HEK293 (cell line): ENCODE measurements around the gene MTERF4.

Experiments used
- CTCF ChIA-PET: fragments of 350-600 bp; formaldehyde crosslinking; extraction: SDS; loops from one replicate; lab custom pipeline; 2021; ENCODE audit warnings: antibody characterized with exemption; lab: Yijun Ruan, JAX
- POLR2A ChIA-PET: fragments of 300-600 bp; formaldehyde crosslinking; extraction: SDS; loops from one replicate; lab custom pipeline; 2020; ENCODE audit warnings: antibody characterized with exemption, inconsistent platforms; lab: Yijun Ruan, JAX
- H3K27ac ChIP-seq: fragments of 200-500 bp; sonication (Bioruptor generic); 2 replicates; pipeline ENCODE4 v1.5.1; 2014; ENCODE audit warnings: low read depth, low read length, control low read depth, inconsistent platforms; ENCODE audit errors: extremely low read depth
- H3K36me3 ChIP-seq, 2 experiments: fragments of 200-500 bp in 1 of 2; sonication (Bioruptor generic) in 1 of 2; 1 replicate in 1 of 2; 2 replicates in 1 of 2; pipeline ENCODE4 v1.5.1; 2014 to 2017; ENCODE audit warnings: inconsistent platforms in 2 of 2, low read length in 2 of 2; ENCODE audit not compliant: control insufficient read depth in 2 of 2, insufficient read depth in 1 of 2
- H3K4me1 ChIP-seq: fragments of 200-500 bp; sonication (Bioruptor generic); 2 replicates; pipeline ENCODE4 v1.5.1; 2014; ENCODE audit warnings: mild to moderate bottlenecking, low read length, inconsistent platforms; ENCODE audit not compliant: control insufficient read depth, insufficient read depth
- H3K4me3 ChIP-seq: 2 replicates; pipeline ENCODE4 v1.5.1; 2011; ENCODE audit warnings: low read depth, mild to moderate bottlenecking, control low read depth, low read length, moderate library complexity
- H3K9me3 ChIP-seq: fragments of 200-500 bp; sonication (Bioruptor generic); 2 replicates; pipeline ENCODE4 v1.5.1; 2014; ENCODE audit warnings: low read depth, low read length, inconsistent platforms; ENCODE audit not compliant: control insufficient read depth, insufficient read depth
- BCL6B ChIP-seq: fragments of 450-650 bp; formaldehyde crosslinking; IDR thresholded peaks from 2 replicates; pipeline ENCODE4 v1.5.1; 2017; ENCODE audit warnings: missing biosample characterization, missing genetic modification characterization
- GFI1B ChIP-seq: fragments of 450-650 bp; formaldehyde crosslinking; IDR thresholded peaks from 2 replicates; pipeline ENCODE4 v1.5.1; 2016; ENCODE audit warnings: missing biosample characterization, missing genetic modification characterization
- KLF10 ChIP-seq: fragments of 450-650 bp; IDR thresholded peaks from 2 replicates; pipeline ENCODE4 v1.5.1; 2018; ENCODE audit warnings: missing biosample characterization, mild to moderate bottlenecking, missing genetic modification characterization
- KLF16 ChIP-seq: fragments of 450-650 bp; formaldehyde crosslinking; IDR thresholded peaks from 2 replicates; pipeline ENCODE4 v1.5.1; 2017; ENCODE audit warnings: missing biosample characterization, missing genetic modification characterization
- SP7 ChIP-seq: fragments of 450-650 bp; formaldehyde crosslinking; IDR thresholded peaks from 2 replicates; pipeline ENCODE4 v1.5.1; 2016; ENCODE audit warnings: missing biosample characterization, missing genetic modification characterization
- TCF7L2 ChIP-seq: IDR thresholded peaks from 2 replicates; pipeline ENCODE4 v1.6.1; 2011; ENCODE audit warnings: low read depth, mild to moderate bottlenecking, inconsistent platforms, low read length, moderate library complexity, borderline replicate concordance
- WT1 ChIP-seq: fragments of 450-650 bp; formaldehyde crosslinking; IDR thresholded peaks from 2 replicates; pipeline ENCODE4 v1.5.1; 2016; ENCODE audit warnings: missing biosample characterization, missing genetic modification characterization
- ZBTB11 ChIP-seq: fragments of 450-650 bp; formaldehyde crosslinking; conservative IDR thresholded peaks from 2 replicates; pipeline ENCODE4 v1.5.1; 2016; ENCODE audit warnings: low read depth, missing biosample characterization, missing genetic modification characterization
- ZBTB17 ChIP-seq: fragments of 450-650 bp; formaldehyde crosslinking; IDR thresholded peaks from 2 replicates; pipeline ENCODE4 v1.5.1; 2016; ENCODE audit warnings: missing biosample characterization, missing genetic modification characterization
- ZEB2 ChIP-seq: fragments of 450-650 bp; formaldehyde crosslinking; IDR thresholded peaks from 2 replicates; pipeline ENCODE4 v1.5.1; 2016; ENCODE audit warnings: missing biosample characterization, missing genetic modification characterization
- ZNF223 ChIP-seq: fragments of 450-650 bp; formaldehyde crosslinking; IDR thresholded peaks from 2 replicates; pipeline ENCODE4 v1.5.1; 2016; ENCODE audit warnings: missing biosample characterization, missing genetic modification characterization
- ZNF341 ChIP-seq: fragments of 450-650 bp; formaldehyde crosslinking; IDR thresholded peaks from 2 replicates; pipeline ENCODE4; 2016; ENCODE audit warnings: low read depth, missing biosample characterization, missing genetic modification characterization
- ZNF350 ChIP-seq: fragments of 450-650 bp; formaldehyde crosslinking; IDR thresholded peaks from 2 replicates; pipeline ENCODE4 v1.5.0; 2017; ENCODE audit warnings: missing biosample characterization, mild to moderate bottlenecking, missing genetic modification characterization
- ZNF558 ChIP-seq: fragments of 450-650 bp; formaldehyde crosslinking; IDR thresholded peaks from 2 replicates; pipeline ENCODE4 v1.5.1; 2016; ENCODE audit warnings: missing biosample characterization, missing genetic modification characterization
- ZNF560 ChIP-seq: fragments of 450-650 bp; formaldehyde crosslinking; IDR thresholded peaks from 2 replicates; pipeline ENCODE4 v1.5.1; 2017; ENCODE audit warnings: missing biosample characterization, missing genetic modification characterization, borderline replicate concordance
- ZNF596 ChIP-seq: fragments of 450-650 bp; IDR thresholded peaks from 2 replicates; pipeline ENCODE4 v1.5.0; 2018; ENCODE audit warnings: missing biosample characterization, mild to moderate bottlenecking, missing genetic modification characterization, moderate library complexity
- ZNF658 ChIP-seq: fragments of 450-650 bp; formaldehyde crosslinking; IDR thresholded peaks from 2 replicates; pipeline ENCODE4; 2016; ENCODE audit warnings: missing biosample characterization, missing genetic modification characterization
- ZNF701 ChIP-seq: fragments of 450-650 bp; formaldehyde crosslinking; IDR thresholded peaks from 2 replicates; pipeline ENCODE4 v1.5.1; 2016; ENCODE audit warnings: missing biosample characterization, missing genetic modification characterization
- ZNF776 ChIP-seq: fragments of 450-650 bp; formaldehyde crosslinking; IDR thresholded peaks from 2 replicates; pipeline ENCODE4 v1.5.0; 2017; ENCODE audit warnings: missing biosample characterization, missing genetic modification characterization, borderline replicate concordance
- TF ChIP-seq, protein P1 (sequence below): fragments of 450-650 bp; formaldehyde crosslinking; IDR thresholded peaks from 2 replicates; pipeline ENCODE4 v1.5.1; 2016; ENCODE audit warnings: missing biosample characterization, missing genetic modification characterization
- TF ChIP-seq, protein P2 (sequence below): fragments of 450-650 bp; formaldehyde crosslinking; IDR thresholded peaks from 2 replicates; pipeline ENCODE4 v1.5.1; 2017; ENCODE audit warnings: missing biosample characterization, missing genetic modification characterization
- TF ChIP-seq, protein P3 (sequence below): fragments of 450-650 bp; formaldehyde crosslinking; IDR thresholded peaks from 2 replicates; pipeline ENCODE4 v1.5.1; 2016; ENCODE audit warnings: missing biosample characterization, missing genetic modification characterization
- TF ChIP-seq, protein P4 (sequence below): fragments of 450-650 bp; formaldehyde crosslinking; IDR thresholded peaks from 2 replicates; pipeline ENCODE4 v1.5.1; 2016; ENCODE audit warnings: missing biosample characterization, missing genetic modification characterization

The MTERF4 gene

DNA sequence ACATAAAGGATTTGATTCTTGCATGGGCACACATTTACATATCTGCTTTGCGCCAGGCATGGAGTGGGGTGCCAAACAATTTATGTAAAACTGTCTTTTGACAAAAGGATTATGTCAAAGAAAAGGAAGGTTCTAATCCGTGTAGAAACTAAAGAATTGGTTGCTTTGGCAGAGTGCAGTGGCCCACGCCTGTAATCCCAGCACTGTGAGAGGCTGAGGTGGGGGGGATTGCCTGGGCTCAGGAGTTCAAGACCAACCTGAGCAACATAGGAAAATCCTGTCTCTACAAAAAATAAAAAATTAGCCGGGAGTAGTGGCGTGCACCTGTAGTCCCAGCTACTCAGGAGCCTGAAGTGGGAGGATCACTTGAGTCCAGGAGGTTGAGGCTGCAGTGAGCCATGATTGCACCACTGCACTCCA is 1.1 kb upstream of the MTERF4 start:
- CTCF ChIA-PET: no interaction called here
- no peak for TF ChIP-seq ZNF341 (tag by site-specific recombination)
- TF ChIP-seq WT1: no peak
- TF ChIP-seq ZEB2: no peak
- no peak for TF ChIP-seq GFI1B
- no peak for TF ChIP-seq KLF10 (tag by site-specific recombination)
- TF ChIP-seq ZNF701 (tag by site-specific recombination): no peak
- no peak for TF ChIP-seq BCL6B (tag by site-specific recombination)
- Histone ChIP-seq H3K27ac (peak overlapping the region; percentile 73; the same call in 1 of the 2 replicates), H3K9me3 (no peaks in the 10 kb centered on the region), H3K4me3 (peak overlapping the region; percentile 100), H3K4me1 (peaks cover 4% of the 10 kb centered on the region; the same call in 1 of the 2 replicates), H3K36me3 (peaks cover 9 to 46% of the 10 kb centered on the region in 2 experiments)
- POLR2A ChIA-PET: no interaction called here

- no peak overlapping the region for H3K27ac ChIP-seq
- POLR2A ChIA-PET: no interaction called here
Measured at GRCh38 chr2:241099246-241099645, 2.8 kb downstream of the MTERF4 start.

More at GRCh38 chr2:241099246-241099645, 2.8 kb downstream of the MTERF4 start:
- CTCF ChIA-PET: interaction anchor here (0.7 to 1.2 kb wide), 2 partner anchors 21 to 38 kb away, joined by 3 to 5 read pairs; no protein-coding TSS in a partner anchor
- Histone ChIP-seq H3K4me3 (no peak overlapping the region), H3K36me3 (peaks cover 32 to 65% of the 10 kb centered on the region in 2 experiments), H3K4me1 (peaks cover 4% of the 10 kb centered on the region; the same call in 1 of the 2 replicates)
- TF ChIP-seq ZNF223 (tag by site-specific recombination): no peak
- TF ChIP-seq SP7 (tag by site-specific recombination): no peak
- no peak for TF ChIP-seq ZNF776 (tag by site-specific recombination)
- no peak for TF ChIP-seq ZNF560
- TF ChIP-seq, protein P1, sequence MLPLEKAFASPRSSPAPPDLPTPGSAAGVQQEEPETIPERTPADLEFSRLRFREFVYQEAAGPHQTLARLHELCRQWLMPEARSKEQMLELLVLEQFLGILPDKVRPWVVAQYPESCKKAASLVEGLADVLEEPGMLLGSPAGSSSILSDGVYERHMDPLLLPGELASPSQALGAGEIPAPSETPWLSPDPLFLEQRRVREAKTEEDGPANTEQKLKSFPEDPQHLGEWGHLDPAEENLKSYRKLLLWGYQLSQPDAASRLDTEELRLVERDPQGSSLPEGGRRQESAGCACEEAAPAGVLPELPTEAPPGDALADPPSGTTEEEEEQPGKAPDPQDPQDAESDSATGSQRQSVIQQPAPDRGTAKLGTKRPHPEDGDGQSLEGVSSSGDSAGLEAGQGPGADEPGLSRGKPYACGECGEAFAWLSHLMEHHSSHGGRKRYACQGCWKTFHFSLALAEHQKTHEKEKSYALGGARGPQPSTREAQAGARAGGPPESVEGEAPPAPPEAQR: no peak
- TF ChIP-seq ZBTB17 (tag by site-specific recombination): no peak
- TF ChIP-seq, protein P2, sequence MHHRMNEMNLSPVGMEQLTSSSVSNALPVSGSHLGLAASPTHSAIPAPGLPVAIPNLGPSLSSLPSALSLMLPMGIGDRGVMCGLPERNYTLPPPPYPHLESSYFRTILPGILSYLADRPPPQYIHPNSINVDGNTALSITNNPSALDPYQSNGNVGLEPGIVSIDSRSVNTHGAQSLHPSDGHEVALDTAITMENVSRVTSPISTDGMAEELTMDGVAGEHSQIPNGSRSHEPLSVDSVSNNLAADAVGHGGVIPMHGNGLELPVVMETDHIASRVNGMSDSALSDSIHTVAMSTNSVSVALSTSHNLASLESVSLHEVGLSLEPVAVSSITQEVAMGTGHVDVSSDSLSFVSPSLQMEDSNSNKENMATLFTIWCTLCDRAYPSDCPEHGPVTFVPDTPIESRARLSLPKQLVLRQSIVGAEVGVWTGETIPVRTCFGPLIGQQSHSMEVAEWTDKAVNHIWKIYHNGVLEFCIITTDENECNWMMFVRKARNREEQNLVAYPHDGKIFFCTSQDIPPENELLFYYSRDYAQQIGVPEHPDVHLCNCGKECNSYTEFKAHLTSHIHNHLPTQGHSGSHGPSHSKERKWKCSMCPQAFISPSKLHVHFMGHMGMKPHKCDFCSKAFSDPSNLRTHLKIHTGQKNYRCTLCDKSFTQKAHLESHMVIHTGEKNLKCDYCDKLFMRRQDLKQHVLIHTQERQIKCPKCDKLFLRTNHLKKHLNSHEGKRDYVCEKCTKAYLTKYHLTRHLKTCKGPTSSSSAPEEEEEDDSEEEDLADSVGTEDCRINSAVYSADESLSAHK (tag by site-specific recombination): no peak
- TF ChIP-seq, protein P3, sequence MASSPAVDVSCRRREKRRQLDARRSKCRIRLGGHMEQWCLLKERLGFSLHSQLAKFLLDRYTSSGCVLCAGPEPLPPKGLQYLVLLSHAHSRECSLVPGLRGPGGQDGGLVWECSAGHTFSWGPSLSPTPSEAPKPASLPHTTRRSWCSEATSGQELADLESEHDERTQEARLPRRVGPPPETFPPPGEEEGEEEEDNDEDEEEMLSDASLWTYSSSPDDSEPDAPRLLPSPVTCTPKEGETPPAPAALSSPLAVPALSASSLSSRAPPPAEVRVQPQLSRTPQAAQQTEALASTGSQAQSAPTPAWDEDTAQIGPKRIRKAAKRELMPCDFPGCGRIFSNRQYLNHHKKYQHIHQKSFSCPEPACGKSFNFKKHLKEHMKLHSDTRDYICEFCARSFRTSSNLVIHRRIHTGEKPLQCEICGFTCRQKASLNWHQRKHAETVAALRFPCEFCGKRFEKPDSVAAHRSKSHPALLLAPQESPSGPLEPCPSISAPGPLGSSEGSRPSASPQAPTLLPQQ (tag by site-specific recombination): no peak
- TF ChIP-seq TCF7L2: no peak
- TF ChIP-seq ZBTB11 (tag by site-specific recombination): no peak
- no peak for TF ChIP-seq ZNF350 (tag by site-specific recombination)
- TF ChIP-seq ZNF658 (tag by site-specific recombination): no peak
- TF ChIP-seq ZNF596 (tag by site-specific recombination): no peak
- TF ChIP-seq, protein P4, sequence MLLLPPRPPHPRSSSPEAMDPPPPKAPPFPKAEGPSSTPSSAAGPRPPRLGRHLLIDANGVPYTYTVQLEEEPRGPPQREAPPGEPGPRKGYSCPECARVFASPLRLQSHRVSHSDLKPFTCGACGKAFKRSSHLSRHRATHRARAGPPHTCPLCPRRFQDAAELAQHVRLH (tag by site-specific recombination): no peak
- no peak for TF ChIP-seq KLF16 (tag by site-specific recombination)
- TF ChIP-seq ZNF558 (tag by site-specific recombination): no peak
- TF ChIP-seq, all 188 proteins: peak for 0
- no peaks in the 10 kb centered on the region for H3K9me3 ChIP-seq
